Measurements from ENCODE around the gene ADCK2.
"Not testable (repeated sequence)": the region's sequence is repeated elsewhere in the genome, so short reads cannot be mapped to it uniquely, and the experiment has no call there.

ADCK2 gene

DNA sequence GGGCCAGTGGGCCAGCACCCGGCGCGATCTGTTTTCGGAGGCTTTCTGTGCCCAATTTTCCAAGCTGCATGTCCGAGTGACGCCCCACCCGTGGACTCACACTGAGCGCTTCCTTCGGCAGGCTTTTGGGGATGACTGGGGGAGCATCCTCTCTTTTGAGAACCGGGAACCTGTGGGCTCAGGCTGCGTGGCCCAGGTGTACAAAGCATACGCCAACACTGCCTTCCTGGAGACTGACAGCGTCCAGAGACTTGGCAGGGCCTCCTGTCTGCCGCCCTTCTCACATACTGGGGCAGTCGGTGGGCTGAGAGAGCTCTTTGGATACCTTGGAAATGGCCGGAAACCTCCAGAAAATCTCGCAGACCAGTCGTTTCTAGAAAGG, 1.0 kb downstream of the ADCK2 start:
- DNase-seq (ENCODE audit: low read depth), result no peak

GRCh38 chr7:140674356-140674800, 1.6 kb downstream of the ADCK2 start:
- no peak for DNase-seq (ENCODE audit: low read depth)

DNA sequence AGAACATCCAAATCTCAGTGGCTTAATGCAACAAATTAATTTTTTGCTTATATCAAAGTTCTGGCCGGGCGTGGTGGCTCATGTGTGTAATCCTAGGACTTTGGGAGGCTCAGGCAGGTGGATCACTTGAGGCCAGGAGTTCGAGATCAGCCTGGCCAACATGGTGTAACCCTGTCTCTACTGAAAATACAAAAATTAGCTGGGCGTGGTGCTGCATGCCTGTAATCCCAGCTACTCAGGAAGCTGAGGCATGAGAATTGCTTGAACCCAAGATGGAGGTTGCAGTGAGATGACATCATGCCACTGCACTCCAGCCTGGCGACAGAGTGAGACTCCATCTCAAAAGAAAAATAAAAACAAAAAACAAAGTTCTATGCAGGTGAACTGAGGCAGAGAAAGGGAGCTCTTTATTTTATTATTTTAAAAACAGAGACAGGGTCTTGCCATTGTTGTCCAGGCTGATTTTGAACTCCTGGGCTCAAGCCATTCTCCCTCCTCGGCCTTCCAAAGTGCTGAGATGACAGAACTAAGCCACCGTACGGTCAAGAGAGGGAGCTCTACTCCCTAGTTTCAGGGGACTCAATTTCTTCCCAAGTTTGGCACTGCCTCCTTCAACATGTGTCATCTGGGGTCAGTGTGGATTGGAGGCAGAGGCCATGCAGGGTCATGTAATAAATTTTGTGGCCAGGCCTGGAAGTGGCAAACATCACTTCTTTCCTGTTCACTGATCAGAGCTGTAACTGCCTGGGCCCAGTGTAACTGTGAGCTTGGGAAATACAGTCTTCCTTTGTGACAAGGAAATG, 2.4 kb downstream of the ADCK2 start:
- DNase-seq (ENCODE audit: low read depth), result no peak

- no peak for DNase-seq (ENCODE audit: low read depth)
These were observed 3.0 kb downstream of the ADCK2 start for GRCh38 chr7:140675726-140676125.

DNA sequence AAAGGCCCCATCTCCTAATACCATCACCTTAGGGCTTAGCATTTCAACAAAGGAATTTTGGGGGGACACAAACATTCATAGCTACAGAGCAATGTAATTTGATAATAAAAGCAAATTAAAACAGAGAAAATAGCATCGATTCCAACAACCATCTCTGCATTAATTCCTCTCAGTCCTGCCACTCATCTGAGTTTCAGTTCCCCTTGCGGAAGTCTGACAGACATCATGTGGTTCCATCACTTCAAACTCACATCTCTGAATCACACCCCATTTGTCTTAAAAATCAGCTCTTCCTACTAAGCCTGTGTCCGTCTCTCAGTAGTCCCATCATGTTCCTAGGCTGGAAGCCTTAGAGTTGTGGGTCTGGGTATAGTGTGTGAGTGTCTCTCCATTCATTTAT, 3.6 kb downstream of the ADCK2 start:
- no peak for DNase-seq (ENCODE audit: low read depth)

GRCh38 chr7:140676956-140677355, 4.2 kb downstream of the ADCK2 start:
- not testable (repeated sequence) for DNase-seq (ENCODE audit: low read depth)

GRCh38 chr7:140677496-140677895, 4.8 kb downstream of the ADCK2 start:
- DNase-seq (ENCODE audit: low read depth), result no peak

GRCh38 chr7:140678081-140678815, 5.5 kb downstream of the ADCK2 start:
- DNase-seq (ENCODE audit: low read depth), result no peak

- no peak for DNase-seq (ENCODE audit: low read depth)
These were observed 6.0 kb downstream of the ADCK2 start for GRCh38 chr7:140678816-140679130.

- no peak for DNase-seq (ENCODE audit: low read depth)
These were observed 6.4 kb downstream of the ADCK2 start for GRCh38 chr7:140679186-140679585.

- DNase-seq (ENCODE audit: low read depth), result no peak
These were observed 8.1 kb downstream of the ADCK2 start for GRCh38 chr7:140680886-140681285.

DNA sequence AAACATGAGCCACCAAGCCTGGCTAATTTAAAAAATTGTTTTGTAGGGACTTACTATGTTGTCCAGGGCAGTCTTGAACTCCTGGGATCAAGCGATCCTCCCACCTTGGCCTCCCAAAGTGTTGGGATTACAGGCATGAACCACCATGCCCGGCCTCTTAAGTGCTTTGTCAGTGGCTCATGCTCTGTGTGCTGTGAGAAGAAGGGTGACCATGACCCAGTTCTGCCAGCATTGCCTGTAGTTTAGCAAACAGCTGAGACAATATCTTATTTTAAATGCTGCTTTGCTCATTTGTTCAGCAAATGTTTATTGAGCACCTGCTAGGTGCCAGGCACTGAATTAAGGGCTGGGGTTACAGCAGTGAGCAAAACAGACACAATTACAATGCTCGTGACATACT, 9.0 kb downstream of the ADCK2 start:
- no peak for DNase-seq (ENCODE audit: low read depth)

DNA sequence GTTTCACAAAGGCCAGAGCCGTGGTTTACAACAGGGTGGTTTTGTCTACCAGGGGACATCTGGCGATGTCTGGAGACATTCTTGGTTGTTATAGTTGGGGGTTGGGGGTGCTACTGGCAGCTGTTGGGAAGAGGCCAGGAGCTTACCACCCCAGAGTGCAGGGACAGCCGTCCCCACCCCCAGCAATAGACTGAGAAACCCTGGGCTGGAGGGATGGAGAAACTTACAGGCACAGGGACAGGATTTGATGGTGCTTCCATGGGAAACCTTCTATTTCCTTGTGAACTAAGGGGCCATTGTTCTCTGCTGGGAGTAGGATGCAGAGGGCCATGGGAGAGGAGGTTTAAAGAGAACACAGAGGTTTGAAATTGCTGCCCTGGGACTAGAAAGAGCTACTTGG, 10.9 kb downstream of the ADCK2 start:
- DNase-seq (ENCODE audit: low read depth), result no peak

DNA sequence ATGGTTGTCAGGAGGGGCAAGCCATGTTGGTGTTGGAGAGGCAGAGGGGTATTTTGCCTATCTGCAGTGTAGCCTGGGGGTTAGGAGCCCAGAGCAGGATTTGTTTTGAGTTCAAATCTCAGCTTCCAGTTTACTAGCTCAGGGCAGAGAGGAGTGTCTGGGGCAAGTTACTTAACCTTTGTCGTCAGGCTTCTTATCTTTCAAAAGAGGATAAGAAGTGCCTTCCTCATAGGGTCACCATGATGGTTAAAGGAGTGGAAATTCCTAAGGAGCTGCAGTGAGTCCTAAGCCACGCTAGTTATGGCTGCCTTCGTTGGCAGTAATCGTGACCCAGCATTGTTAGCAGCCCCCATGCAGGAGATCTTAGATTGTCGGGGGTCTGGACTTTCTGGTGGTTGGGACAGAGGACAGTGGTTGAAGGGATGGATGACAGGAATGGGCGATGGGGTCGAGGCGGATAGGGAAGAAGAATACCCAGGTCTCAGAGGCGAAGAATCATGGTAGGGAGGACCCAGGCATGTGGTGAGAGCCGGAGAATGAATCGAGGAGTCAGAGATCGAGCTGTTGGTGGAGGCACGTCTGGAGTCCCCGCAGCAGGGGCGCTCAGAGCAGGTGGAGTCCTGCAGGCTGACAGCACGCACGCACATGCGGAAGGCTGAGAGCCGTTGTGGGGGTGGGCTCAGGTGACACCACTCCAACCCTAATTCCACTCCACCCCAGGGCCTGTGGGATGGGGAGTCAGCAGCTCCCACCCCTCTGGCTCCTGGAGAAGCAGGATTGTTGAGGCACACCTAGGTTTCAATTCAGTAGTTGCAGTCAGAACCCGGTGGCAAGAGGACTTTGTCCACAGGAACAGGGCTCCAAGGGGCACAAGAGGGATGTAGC, 11.6 kb downstream of the ADCK2 start:
- no peak for DNase-seq (ENCODE audit: low read depth)

- no peak for DNase-seq (ENCODE audit: low read depth)
These were observed 12.8 kb downstream of the ADCK2 start for GRCh38 chr7:140685407-140686087.

- no peak for DNase-seq (ENCODE audit: low read depth)
These were observed 14.2 kb downstream of the ADCK2 start for GRCh38 chr7:140686921-140687320.

DNA sequence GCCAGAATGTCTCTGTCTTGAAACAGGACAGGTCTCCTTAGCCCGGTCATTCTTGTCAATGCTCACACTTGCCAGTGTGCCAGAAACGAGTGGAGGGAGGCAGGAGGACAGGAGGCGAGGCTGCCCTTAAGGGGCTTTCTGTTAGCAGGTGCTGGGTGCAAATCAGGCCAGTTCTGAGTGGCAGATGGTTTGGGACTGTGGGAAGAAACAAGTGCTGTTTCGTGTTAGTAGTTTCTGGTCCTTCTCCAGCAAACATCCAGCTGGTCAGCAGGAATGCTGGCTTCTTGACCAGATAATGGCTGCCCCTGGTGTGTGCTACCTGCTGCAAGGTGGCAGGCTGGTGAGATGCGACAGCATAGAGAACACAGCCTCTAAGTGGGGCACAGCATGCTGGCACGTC, 15.6 kb downstream of the ADCK2 start:
- DNase-seq (ENCODE audit: low read depth), result no peak

DNA sequence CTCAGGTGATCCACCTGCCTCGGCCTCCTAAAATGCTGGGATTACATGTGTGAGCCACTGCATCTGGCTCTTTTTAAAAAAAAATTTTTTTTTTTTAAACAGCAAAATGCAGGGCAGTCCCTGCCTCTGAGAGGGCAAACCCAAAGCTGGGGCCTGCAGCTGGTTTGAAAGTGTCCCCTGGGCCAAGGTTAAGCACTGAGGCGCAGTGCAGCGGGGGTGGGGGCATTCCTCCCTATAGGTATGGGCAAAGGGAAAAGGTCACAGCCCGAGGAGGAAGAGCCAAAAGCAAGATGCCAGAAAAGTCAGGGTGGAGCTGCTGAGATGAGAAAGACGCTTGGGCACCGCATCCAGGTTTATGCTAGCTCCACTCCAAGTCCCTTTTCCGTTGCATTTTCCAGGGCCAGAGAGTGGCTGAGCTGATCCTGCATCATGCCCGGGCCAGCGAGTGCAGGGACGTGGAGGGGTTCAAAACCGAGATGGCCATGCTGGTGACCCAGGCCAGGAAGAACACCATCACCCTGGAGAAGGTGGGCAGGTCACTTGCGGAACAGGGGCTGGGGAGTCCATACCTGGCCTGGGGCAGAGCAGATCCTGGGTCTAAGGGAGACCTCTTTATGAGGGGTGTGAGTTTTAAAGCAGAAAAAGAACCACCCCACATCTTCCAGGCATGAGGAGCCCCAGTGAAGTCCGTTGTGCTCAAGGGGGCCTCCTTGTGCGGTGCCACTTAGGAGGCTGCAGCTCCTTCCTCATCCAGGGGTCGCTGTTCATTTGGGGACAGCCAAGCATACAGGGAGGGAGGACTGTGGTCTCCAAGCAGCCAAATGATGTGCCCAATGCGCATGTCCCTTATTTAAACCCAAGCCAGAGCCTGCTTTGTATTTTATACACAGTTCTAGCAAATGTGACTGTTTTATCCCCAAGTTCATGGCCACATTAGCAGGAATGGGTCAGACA, 16.7 kb downstream of the ADCK2 start:
- DNase-seq (ENCODE audit: low read depth), result no peak

DNA sequence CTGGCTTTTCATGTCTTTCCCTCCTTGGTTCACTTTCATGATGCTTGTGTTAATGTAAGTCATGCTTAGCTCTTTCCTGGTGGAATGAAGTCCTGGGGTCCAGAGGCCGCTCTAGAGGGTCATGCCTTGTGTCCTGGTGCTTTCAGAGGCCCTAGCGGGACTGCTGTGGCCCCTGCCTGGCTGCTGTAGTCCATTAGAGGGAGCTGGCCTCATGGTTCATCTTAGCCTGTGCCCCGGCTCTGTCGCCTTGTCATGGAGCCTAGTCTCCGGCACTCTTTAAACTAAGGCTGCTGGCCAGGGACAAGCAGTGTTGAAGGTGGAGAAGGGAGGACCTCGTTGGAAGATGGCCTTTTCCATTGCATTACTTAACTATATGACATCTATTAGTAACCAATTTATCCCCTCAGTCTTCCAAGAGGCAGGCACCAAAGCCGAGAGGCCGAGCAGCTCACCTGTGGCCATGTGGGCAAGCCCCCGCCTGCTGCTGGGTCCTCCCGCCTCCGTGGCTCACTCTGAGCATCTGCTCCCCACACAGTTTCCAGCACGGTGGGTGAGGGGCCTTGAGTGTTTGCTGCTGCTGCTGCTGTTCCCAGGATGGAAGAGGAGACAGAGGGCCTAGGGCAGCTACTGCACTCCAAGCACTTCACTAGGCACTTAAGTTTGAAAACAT, 18.8 kb downstream of the ADCK2 start:
- no peak for DNase-seq (ENCODE audit: low read depth)

GRCh38 chr7:140693849-140694248, 21.1 kb downstream of the ADCK2 start:
- DNase-seq (ENCODE audit: low read depth), result not testable (repeated sequence)
